GM21576 (cell line): ENCODE results near the gene ASPN.

Experiments
- ATAC-seq: cut with Tn5 transposase; IDR thresholded peaks from one replicate; pipeline ENCODE4 v1.9.1; 2021; ENCODE audit warnings: mild to moderate bottlenecking, moderate library complexity; ENCODE audit not compliant: unreplicated experiment

The ASPN gene

DNA sequence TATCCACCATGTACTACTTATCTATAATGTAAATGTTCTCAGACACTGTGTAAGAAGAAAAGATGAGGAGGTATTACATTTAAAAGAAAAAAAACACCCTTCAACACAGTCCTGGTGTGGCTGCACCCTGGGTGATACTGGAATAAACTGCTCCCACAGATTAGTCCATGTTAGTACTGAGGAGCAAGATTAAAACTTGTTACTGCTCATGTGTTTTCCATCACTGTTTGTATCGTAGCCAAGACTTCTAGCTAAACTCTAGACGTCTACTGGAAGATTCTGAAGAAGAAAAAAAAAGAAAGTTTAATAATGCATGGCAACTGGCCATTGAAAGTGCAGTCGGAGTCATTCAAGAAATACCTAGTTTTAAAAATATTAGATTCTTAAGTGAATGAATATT, at the start of gene ASPN:
TSS of gene ASPN (minus strand) at position 178 of the 400 bp plus-strand sequence.
- ATAC-seq, result no peak

DNA sequence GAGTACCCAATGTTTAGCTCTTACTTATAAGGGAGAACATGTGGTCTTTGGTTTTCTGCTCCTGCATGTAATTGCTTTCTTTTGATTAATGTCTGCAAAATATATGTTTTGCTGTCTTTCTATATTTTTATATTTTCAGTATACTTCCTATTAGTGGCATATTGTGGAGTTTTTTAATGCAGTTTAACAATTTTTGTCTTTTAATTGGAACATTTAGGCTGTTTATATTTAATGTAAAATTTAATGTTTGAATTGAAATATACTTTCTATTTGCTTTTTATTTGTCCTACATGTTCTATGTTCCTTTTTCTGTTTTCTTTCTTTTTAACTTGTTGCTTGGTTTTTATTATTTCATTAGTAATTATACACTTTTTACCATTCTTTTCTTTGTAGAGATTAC, 48.6 kb upstream of the ASPN start:
- no peak for ATAC-seq

DNA sequence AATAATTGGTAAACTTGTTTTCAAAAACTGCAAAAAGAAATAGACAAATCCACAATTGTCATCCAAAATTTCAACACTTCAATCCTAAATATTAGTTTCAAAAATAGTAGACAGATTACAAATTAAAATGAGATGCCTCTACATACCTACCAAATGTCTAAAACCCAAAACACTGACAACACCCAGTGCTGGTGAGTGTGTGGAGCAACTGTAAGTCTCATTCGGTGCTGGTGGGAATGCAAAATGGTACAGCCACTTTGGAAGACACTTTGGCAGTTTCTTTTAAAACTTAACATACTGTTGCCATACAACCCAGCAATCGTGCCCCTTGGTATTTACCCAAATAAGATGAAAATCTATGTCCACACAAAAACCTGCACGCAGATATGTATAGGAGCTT, 46.8 kb upstream of the ASPN start:
- no peak for ATAC-seq

DNA sequence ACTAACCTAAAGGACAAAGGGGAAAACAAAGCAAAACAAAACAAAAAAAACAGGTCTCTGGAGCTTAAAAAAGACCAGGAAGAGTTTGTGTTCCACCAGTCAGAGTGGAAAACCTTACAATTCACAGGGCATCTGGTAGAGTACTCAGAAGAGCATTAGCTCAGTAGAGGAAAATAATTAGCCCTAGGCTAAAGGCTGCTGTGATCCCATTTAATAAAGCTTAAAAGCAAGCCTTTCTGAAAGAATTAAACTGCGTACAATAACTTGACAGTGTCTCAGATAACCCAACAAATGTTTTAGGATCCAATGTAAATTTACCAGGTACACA, 46.2 kb upstream of the ASPN start:
- ATAC-seq, result no peak

DNA sequence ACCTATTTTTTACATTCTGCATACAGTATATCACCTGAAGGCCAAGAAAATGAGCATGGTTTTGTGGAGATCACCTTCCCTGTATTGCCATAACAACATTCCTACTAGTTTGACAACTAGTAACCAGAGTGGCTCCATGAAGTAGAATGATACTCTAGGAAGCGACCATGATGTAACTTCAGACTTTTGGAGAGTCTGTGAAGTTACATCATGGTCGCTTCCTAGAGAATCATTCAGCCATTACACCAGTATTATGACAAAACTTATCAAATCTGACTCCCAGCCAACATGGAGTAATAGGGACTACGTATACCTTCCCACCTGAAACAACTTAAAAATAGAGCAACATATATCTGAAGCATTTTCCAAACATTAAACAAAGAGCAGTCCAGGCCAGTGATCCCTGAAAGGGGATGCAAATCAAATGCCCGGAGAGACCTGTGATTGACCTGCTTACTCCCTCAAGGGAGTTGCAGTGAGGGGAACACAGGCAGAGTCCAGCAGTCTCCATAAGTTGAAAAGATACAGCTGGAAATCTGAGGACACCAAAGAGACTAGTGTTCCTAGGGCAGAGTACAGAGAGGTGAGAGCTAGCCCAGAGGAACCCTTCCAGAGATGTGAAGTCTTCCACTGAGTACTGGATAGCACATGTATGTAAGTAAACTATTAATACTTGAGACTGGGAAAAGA, 45.7 kb upstream of the ASPN start:
- no peak for ATAC-seq

DNA sequence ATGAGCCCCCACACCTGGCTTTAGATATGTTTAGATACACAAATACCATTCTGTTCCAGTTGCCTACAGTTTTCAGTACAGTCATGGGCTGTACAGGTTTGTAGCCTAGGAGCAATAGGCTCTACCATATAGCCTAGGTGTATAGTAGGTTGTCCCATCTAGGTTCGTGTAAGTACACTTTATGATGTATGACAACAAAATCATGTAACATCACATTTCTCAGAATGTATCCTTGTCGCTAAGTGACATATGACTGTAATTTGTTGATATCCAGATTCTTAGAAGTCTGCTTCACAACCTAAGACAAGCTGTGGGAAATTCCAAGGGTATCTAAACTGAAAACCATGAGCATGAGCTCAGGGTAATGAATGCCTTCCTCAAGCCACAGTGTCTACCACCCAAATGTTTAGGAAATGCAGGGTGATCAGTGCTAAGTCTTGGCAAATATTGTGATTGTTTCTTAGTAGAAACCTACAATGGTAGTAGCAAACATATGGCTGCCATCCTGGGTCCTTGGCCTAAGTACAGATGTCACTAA, 45.1 kb upstream of the ASPN start:
- ATAC-seq, result no peak

DNA sequence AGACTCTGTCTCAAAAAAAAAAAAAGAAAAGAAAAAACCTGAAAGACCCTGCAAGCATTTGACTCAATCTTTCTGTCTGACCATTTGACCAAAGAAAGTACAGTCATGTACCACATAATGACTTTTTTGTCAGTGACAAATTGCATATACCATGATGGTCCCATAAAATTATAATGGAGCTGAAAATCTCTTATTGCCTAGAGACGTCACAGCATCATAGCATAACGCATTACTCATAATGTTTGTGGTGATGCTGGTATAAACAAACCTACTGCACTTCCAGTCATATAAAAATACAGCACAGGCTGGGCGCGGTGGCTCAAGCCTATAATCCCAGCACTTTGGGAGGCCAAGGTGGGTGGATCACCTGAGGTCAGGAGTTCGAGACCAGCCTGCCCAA, 43.0 kb upstream of the ASPN start:
- no peak for ATAC-seq

DNA sequence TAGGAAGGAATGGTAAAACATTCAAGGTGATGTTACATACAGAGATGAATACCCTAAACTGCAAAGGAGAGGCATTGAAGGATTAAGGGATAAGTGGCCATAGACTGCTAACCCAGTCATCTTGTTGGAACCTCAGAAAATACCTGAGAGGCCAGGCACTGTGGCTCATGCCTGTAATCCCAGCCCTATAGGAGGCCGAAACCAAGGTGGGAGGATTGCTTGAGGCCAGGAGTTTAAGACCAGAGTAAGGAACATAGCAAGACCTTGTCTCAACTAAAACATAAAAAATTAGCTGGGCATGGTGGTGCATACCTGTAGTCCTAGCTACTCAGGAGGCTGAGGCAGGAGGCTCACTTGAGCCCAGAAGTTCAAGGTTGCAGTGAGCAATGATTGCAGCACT, 42.6 kb upstream of the ASPN start:
- ATAC-seq, result no peak

DNA sequence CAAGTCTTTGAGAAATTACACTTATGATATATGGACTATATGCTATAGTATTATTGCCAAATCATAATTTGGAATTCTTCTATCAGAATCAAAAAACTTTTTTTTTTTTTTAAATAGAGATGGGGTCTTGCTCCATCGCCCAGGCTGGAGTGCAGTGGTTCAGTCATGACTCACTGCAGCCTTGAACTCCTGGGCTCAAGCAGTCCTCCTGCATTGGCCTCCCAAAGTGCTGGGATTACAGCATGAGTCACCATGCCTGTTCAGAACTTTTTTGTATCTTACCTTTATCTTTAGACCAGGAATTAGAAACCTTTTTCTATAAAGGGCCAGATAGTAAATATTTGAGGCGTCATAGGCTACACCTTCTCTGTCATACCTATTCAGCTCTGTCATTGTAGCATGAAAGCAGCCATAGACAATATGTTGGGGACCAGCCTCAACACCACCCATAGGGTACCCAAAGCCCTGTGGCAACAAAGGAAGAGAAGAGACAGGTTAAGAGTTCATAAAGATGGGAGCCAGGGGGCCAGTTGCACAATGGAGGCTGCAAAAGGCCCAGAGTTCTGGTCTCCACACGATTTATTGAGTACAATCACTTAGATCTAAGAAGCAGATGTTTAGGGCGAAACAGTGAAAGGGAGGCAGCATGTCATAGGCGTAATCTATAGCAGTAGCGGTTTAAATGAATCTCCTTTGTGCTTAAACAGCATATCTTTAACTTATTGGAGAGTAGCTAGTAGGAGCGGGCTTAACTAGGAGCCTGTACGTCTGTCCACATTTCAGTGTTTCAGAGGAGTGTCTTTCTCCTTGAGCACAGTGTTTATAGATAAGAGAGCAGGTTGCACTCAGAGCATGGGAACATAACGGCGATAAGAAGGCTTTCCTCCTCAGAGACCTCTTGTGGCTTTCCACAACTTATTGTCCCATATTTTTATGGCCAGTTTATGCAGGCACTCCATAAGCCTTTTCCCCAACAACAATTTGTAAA, 41.0 kb upstream of the ASPN start:
- ATAC-seq, result no peak

DNA sequence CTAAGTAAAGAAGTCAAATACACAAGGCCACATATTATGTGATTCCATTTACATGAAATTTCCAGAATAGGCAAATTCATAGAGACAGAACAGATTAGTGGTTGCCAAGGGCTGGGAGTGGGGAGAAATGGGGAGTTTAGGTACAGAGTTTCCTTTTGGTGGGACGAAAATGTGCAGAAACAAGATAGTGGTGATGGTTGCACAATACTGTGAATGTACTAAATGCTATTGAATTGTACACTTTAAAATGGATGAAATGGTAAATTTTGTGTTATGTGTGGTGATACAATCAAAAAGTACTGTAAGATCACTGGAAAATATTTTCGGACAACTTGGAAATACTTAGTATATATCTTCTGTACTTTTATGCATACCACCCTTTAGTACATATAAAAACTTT, 38.5 kb upstream of the ASPN start:
- ATAC-seq, result no peak

DNA sequence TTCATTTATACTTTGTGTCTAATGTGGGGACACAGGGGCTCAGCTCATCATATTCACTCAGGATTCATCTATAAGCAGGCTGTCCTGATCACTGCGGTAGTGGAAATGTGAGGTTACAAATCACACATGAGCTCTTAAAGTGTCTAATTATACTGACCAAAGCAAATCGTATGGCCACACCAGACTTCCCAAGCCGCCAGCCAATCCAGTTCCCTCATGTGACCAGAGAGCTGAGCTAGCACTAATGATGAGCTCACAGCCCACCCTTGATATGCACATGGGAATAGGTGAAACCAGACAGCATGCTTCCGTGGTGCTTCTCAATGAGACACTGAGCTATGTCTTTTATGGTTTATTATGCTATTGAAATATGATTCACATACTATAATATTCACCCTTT, 35.9 kb upstream of the ASPN start:
- no peak for ATAC-seq

DNA sequence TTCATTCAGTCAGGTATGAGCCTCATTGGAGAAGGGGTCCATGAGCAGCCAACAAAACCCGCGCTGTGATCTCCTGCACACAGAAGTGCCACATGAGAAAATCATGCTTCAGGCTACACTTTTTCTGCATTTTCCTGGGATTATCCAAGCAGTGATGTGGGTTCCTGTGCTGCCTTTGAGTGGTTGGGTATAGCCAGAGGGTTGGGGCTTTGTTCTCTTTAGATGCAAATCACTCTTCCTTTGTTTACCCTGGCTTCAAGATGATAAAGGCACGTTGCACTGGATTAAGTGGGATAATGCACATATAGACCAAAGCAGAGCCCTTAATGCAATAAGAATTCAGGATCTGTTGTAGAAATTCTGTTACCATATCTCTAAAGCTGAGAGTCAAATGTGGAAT, 34.7 kb upstream of the ASPN start:
- no peak for ATAC-seq

DNA sequence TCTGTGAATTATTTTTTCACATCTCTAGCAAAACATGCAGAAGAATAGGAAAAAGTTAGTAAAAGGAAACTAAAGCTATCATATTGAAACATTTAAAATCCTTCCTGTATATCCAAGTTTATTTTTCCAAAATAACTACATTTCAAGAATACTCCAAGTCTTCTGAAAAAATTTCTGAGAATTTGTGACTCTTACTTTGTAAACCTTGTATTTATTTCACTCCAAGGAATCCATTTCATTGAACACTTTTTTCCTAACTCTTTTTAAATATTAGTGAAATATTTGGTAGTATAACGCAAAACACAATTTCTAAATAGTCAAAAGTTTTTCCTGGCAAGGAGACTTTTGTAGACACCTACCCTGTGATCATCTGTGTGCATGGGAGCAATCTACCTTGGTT, 34.2 kb upstream of the ASPN start:
- no peak for ATAC-seq

DNA sequence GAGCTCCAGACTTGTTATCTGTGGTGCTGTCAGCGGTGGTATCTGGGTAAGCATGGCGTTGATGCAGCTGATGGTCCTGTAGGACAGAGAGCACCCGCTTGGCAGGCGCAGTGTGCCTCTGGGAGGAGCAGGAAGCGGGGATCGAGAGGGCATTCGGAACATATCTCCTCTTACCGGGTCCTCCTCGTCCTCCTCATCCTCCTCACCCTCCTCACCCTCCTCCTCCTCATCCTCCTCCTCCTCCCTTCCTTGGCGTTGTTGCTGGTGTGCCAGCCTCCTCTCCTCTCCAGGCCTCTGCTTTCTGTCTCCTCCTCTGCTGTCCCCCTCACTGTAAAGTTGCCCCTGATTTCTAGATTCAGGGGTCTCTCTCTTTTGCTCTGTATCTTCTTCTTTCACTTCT, 32.3 kb upstream of the ASPN start:
- no peak for ATAC-seq

DNA sequence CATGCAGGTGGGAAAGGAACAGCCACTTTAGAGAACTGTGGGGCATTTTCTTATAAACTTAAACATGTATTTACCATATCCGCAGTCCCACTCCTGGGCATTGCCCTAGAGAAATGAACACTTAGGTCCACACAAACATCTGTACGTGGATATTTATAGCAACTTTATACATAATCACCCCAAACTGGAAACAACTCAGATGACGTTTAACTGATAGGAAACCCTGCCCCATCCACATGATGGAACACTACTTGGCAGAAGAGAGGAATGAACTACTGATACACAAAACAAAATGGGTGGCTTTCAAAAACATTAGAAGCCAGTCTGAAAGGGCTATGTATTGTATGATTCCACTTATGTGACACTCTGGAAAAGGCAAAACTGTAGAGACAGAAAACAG, 31.0 kb upstream of the ASPN start:
- ATAC-seq, result no peak

DNA sequence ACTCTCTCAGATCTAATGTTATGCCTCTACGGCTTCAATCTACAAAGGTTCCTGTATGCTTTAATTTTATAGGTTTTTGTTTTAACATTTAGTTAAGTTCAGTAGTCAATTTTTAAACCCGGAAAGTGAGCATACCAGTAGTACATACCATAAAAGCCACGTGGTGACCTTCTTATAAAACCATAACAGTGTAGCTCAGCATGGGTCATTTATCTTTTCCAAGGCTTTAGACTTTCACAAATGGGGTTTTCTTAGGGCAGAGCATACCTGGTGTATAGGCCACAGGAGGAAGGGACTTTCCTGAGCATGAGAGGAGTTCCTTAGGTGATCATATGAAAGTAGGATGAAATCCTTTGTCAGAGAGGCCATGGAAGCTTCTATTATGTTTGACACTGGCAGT, 30.3 kb upstream of the ASPN start:
- no peak for ATAC-seq

DNA sequence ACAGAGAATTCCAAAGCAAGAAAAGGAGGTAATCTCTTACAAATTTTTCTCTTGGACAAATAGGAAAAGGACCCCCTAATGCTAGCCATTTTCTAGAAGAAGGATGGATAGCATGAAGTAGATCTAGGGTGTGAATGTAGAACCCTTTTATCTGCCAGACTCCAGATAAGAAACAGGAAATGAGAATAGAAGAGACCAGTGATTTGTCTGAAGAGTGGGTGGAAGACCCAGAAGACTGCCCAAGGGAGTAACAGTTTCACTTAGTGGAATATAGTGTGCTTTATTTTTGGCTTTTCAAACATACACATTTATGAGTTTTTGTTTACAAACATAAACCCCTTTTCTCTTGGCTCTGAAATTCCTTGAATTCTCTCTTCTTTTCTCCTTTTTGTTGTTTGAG, 28.4 kb upstream of the ASPN start:
- no peak for ATAC-seq

DNA sequence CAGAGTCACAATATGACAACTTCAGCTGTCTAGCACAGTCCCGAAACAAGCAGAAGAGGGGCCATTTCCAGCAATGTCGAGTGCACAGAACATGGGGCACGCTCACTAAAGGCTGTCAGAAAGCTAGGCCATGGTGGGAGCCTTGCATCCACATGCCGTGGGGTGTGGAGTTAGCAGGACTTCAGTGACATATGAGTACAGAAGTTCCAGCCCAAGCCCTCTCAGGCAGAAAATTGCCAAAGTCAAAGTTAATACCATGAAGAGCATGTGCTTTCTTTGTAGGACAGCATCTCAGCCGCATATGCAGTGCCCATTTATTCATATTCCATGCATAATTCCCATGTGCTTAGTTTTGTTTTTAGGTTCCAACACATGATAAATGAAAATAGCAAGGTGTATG, 26.7 kb upstream of the ASPN start:
- no peak for ATAC-seq

DNA sequence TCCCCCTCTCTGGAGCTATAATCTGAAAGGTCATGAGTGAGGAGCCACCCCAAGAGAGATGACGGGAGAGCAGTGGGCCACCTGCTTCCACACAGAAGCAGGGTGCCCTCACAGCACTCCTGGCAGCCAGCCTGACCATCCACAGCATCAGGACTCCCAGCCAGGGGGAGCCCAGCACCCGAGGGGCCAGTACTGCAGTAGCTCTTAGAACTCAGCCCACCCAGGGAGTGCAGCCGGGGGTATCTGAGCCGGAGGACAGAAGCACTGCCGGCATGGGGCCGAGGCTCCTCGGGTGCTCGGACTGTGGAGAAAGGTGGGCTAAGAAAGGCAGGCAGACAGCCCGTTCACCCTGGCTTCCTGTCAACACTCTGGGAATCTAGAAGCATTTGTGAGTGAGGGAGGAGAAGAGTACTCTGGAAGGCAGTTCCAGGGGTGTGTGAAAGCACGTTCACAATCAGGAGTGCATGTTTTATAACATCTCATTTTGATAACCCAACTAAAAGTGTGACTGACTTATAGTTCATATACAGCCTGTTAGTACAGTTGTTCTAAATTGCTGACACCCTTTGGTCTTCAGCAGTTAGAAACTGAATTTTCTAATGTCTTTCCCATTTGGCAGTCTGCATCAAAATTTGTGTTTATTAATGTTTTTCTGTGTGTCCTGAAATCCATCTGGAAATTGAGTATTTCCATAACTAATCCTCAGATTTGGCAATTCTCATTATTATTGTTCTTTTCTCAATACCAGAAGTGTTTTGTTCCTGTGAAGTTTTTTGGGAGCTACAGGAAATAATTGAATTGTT, 25.9 kb upstream of the ASPN start:
- ATAC-seq, result no peak

DNA sequence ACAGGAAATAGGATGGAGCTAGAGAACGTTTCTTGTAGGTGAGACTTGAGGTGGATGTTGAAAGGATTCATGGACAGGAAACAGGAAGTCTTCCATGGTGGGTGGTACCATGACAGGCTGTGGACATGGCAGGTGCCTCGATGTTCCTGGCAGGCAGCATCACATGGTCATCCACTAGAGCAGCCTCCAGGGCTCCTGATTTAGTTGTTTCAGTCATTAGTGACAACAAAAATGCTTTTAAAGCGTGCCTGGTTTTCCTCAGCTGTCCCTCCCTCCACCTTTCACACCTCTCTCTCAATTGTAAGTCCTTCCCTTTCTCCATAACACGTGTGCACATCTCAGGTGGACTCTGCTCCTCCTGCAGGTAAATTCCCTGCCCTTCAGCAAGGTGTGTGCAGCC, 25.2 kb upstream of the ASPN start:
- ATAC-seq, result no peak

DNA sequence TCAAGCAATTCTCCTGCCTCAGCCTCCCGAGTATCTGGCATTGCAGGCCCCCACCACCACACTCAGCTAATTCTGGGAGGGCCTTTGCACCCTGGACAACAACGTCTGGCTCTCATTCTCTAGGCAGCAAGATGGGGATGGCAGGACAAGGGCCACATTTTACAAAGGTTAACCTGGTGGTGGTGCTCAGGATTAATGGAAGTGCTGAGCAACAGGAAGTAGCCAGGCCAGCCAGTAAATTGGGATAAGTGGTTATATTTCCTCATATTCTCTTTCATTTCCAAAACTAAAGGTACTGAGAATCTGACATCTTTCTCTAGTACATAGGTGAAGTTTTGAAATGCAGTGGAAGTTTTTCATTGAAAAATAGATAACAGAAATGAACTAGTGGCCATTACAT, 24.7 kb upstream of the ASPN start:
- ATAC-seq, result no peak
